ELF-1 (cell line): ENCODE measurements around the gene KRTAP12-1.

Experiments
- DNase-seq: peaks from one replicate; pipeline ENCODE4 v3.0.0-alpha.2; 2016; ENCODE audit warnings: low read depth, low spot score

KRTAP12-1 gene

GRCh38 chr21:44711327-44712202 is 29.6 kb upstream of the KRTAP12-1 start, which contains the start of gene TSPEAR:
TSPEAR (minus strand) TSS chr21:44711572; CDS start chr21:44711514, 58 bp downstream.
- peak; percentile 80 for DNase-seq

GRCh38 chr21:44710756-44711326 is 28.9 kb upstream of the KRTAP12-1 start:
- DNase-seq, result peak; percentile 58

DNA sequence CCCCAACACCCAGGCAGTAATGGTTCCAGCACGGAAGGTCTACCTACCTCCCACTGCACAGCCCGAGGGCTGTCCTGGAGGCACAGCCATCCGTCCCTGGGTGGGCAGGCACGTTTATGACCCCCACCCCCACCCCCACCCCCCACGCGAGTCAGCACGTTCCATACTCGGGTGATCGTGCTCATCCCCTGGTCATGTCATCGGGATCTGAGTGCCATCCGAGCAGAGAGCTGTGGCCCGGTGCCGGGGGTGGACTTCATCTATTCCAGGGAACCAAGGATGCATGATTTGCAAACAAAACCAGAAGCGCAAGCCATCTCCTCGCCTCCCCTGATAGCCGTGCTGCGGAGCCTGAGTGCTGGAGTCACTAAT is 28.3 kb upstream of the KRTAP12-1 start:
- DNase-seq, result no peak

- no peak for DNase-seq
These were observed 27.7 kb upstream of the KRTAP12-1 start for GRCh38 chr21:44709426-44710293.

GRCh38 chr21:44708866-44709425 is 27.0 kb upstream of the KRTAP12-1 start:
- no peak for DNase-seq

- peak; percentile 68 for DNase-seq
These were observed 26.4 kb upstream of the KRTAP12-1 start for GRCh38 chr21:44708213-44708865.

- no peak for DNase-seq
These were observed 25.0 kb upstream of the KRTAP12-1 start for GRCh38 chr21:44706706-44707581.

- DNase-seq, result no peak
These were observed 24.2 kb upstream of the KRTAP12-1 start for GRCh38 chr21:44706026-44706705.

DNA sequence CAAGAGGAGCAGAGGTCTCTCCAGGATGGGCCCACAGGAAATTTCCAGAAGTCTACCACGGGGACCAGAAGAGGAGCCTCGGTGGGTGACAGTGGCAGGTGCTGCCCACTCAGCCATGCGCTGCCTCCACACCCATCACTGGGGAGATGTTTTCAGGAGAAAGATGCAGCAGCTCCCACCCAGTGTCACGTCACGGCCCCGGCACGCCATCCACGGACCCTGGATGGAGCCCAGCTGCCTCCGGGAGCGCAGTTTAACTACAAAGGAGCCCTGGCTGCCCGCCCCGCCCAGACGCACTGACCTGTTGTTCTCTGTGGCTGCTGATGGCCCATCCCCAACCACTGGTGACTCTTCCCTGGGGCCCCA is 22.7 kb upstream of the KRTAP12-1 start:
- no peak for DNase-seq

- DNase-seq, result no peak
These were observed 22.0 kb upstream of the KRTAP12-1 start for GRCh38 chr21:44703731-44704635.

GRCh38 chr21:44702973-44703730 is 21.2 kb upstream of the KRTAP12-1 start:
- no peak for DNase-seq

GRCh38 chr21:44702111-44702972 is 20.4 kb upstream of the KRTAP12-1 start:
- DNase-seq, result no peak

GRCh38 chr21:44701541-44701940 is 19.6 kb upstream of the KRTAP12-1 start:
- no peak for DNase-seq

DNA sequence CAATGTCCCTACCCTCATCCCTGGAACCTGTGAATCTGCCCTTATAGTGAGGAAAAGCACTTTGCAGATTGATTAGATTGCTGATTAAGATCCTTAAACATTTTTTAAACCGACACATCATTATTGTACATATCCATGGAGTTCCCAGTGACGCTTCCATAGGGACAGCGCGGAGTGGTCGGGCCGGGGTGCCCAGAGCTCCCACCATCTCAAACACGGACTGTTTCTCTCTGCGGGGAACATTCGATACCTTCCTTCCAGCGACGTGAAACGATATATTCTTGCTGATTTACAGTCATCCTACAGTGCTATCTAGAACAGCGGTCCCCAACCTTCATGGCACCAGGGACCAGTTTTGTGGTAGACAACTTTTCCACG is 19.0 kb upstream of the KRTAP12-1 start:
- DNase-seq, result no peak

GRCh38 chr21:44700101-44701022 is 18.4 kb upstream of the KRTAP12-1 start:
- DNase-seq, result no peak

GRCh38 chr21:44699502-44700001 is 17.6 kb upstream of the KRTAP12-1 start:
- DNase-seq, result peak; percentile 20
